ENCODE measurements around the gene EHBP1.

GRCh38 chr2:63048367-63049171 is 343.1 kb downstream of the EHBP1 start:
- no peak for TF ChIP-seq CTCF (conservative IDR thresholded peaks at IDR 0.05; ENCODE audit: low read length)
- no peak for TF ChIP-seq EZH2phosphoT487 (IDR thresholded peaks at IDR 0.05; ENCODE audit: borderline replicate concordance)
